D721Med (cell line): ENCODE results near the gene TC2N.
A peak's percentile ranks its signal among the peaks of the same experiment; 100 is the strongest.

ENCODE experiments used
- DNase-seq: peaks from one replicate; pipeline ENCODE4 v3.0.0; 2011; ENCODE audit warnings: low spot score; ENCODE audit not compliant: insufficient read length
- FAIRE-seq: peaks from 2 replicates; lab custom pipeline; 2011; peaks lifted over from hg19 to GRCh38; lab: Jason Lieb, UNC
- CTCF ChIP-seq: IDR thresholded peaks from 2 replicates; pipeline ENCODE4 v1.5.1; 2012; ENCODE audit warnings: mild to moderate bottlenecking, control low read depth; ENCODE audit not compliant: insufficient read depth; ENCODE audit errors: missing control alignments

TC2N gene

DNA sequence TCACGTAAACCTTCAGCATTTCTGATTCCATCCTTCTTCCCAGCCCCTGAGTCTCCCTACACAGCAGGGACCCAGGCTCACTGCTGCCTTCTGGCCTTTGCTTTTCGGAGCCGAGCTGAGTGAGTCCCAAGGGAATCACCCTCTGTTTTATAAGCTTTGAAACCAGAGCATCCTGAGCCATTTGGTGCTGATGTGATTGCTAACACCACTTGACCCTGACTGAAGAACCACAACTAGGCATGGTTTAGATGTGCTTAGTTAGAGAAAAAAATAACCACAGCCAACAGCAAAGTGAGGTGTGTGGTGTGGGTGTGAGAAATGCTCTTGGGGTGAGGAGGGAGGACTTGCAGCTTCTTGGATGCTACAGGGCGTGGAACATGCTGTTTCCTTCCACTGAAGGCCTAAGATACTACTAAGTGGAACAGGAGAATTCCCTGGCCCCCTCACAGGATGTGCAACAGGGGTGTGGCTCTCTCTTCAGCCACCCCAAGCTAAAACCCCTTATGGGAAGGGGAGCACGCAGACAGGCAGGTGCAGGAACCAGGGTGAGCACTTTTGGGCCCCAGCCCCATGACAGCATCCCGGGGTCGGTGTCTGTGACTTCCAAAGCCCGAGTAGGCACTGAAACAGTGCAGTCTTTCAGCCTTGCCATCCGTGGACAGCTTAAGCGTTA, at the start of gene TC2N:
Gene TC2N (minus strand): TSS at position 221 of the 673 bp plus-strand sequence. CDS start 53,767 bp downstream, outside the sequence.
- FAIRE-seq (no peak), DNase-seq (no peak)
- TF ChIP-seq CTCF, result no peak

GRCh38 chr14:91912035-91912434, 44.7 kb upstream of the TC2N start:
- FAIRE-seq, result no peak
- TF ChIP-seq CTCF, result no peak
- DNase-seq, result no peak

DNA sequence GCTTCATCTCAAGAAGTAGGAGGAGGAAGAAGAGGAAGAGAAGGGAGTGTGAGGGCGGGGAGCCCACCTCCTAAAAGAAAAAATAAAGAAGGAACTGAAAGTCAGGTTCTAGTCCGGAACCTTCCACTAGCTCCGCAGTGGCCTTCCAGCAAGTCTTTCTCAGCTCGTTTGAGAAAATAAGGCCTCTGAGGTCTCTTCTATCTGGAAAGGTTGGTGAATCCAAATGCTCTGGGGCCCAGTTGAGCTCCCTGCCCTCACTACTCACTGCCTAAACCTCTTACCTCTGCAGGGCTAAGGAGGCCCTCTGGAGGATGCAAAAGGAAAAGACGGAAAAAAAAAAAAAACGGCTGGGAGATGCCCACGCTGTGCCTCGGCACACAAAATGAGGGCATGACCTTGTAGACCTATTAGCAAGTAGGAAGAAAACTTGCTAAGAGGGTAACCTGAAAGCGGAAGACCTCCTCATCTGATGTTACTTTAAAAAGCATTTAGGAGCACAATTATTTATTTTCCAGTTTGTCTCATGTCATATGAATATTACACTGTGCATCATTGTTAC, 44.2 kb upstream of the TC2N start:
- no peak for FAIRE-seq

GRCh38 chr14:91910196-91910595, 42.9 kb upstream of the TC2N start:
- DNase-seq (no peak), FAIRE-seq (no peak)
- TF ChIP-seq CTCF, result no peak

More for the DNA sequence above, 44.2 kb upstream of the TC2N start:
- peak; percentile 77 for TF ChIP-seq CTCF
- peak; percentile 62 for DNase-seq

DNA sequence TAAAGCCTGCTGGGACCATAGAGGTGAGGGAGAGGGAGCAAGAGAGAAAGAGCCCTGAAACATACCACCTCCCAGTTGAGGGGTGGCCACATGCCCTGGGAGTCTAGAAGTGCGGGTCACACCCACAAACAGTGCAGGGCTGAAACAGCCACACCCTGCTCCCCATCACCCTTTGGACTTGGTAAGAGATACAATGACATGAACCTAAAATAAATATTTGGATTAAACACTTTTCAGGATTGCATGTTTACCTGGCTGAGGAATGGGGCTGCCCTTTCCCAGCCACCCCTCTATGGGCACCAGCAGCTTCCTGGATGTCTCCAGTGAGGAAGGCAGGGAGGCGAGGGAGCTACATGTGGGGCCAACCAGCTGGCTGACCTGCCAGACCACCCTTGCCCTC, 39.0 kb upstream of the TC2N start:
- TF ChIP-seq CTCF, result no peak

GRCh38 chr14:91904956-91905645, 37.8 kb upstream of the TC2N start:
- TF ChIP-seq CTCF, result no peak
- no peak for FAIRE-seq
- DNase-seq, result no peak

More for the DNA sequence above, 39.0 kb upstream of the TC2N start:
- FAIRE-seq, result no peak
- no peak for DNase-seq
